Neural crest cell (in vitro differentiated cells): ENCODE data around the gene ARNT2. TPM values are rescaled to one million over a fixed set of nuclear protein-coding genes. Genes with fewer than 3 reads are reported as not detected.

Experiments used
- DNase-seq: peaks from one replicate; pipeline ENCODE4 v3.0.0; 2021; ENCODE audit warnings: low read depth, mixed read lengths, low spot score
- H3K27ac Mint-ChIP-seq: one replicate; pipeline ENCODE4 v1.8.0; 2021; ENCODE audit warnings: mild to moderate bottlenecking, mixed read lengths; ENCODE audit not compliant: unreplicated experiment
- H3K27me3 Mint-ChIP-seq: 2 replicates; pipeline ENCODE4 v1.8.0; 2021; ENCODE audit warnings: low read depth, mild to moderate bottlenecking, mixed read lengths
- H3K36me3 Mint-ChIP-seq: 2 replicates; pipeline ENCODE4 v1.8.0; 2021; ENCODE audit warnings: low read depth, mild to moderate bottlenecking, mixed read lengths
- H3K4me1 Mint-ChIP-seq: 2 replicates; pipeline ENCODE4 v1.8.0; 2021; ENCODE audit warnings: mixed read lengths
- H3K4me3 Mint-ChIP-seq: one replicate; pipeline ENCODE4 v1.8.0; 2021; ENCODE audit warnings: mild to moderate bottlenecking, mixed read lengths
- H3K9me3 Mint-ChIP-seq: 2 replicates; pipeline ENCODE4 v1.8.0; 2021; ENCODE audit warnings: mixed read lengths
- total RNA-seq: library from RNA; stranded (reverse); gene quantifications from 2 replicates; pipeline ENCODE4 v1.2.1, GENCODE V29; 2021
- TF ChIP-seq, protein P1 (sequence below): fragments of 200-600 bp; sonication (generic); conservative IDR thresholded peaks from 2 replicates; pipeline ENCODE4 v1.5.0; 2021; ENCODE audit warnings: antibody characterized with exemption, mild to moderate bottlenecking

ARNT2 gene
- total RNA-seq, 1 donor from 2014 or later = 58.3 TPM

DNA sequence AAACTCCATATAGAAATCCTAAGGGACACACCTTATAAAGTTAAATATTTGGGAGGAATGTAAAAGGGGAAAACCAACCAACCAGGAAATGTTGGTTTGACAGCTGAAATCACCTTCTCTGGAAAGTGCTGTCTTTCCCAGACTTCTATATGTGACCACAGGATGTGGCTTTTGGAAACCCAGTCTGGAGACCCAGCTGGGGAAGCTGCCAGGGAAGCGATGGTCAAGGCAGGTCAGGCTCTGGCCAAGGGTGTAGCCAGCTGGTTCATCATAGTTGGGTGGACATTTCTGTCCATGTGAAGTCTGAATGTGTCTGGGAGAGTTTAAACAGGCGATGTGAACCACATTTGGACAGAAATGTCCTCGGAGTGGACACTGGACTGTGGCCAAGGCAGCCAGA lies 73.9 kb downstream of the ARNT2 start:
- no peak for DNase-seq
- H3K9me3 Mint-ChIP-seq = peaks cover 6% of the 10 kb centered on the region
- no peak overlapping the region for H3K27ac Mint-ChIP-seq
- no peak overlapping the region for H3K4me3 Mint-ChIP-seq
- TF ChIP-seq, protein P1, sequence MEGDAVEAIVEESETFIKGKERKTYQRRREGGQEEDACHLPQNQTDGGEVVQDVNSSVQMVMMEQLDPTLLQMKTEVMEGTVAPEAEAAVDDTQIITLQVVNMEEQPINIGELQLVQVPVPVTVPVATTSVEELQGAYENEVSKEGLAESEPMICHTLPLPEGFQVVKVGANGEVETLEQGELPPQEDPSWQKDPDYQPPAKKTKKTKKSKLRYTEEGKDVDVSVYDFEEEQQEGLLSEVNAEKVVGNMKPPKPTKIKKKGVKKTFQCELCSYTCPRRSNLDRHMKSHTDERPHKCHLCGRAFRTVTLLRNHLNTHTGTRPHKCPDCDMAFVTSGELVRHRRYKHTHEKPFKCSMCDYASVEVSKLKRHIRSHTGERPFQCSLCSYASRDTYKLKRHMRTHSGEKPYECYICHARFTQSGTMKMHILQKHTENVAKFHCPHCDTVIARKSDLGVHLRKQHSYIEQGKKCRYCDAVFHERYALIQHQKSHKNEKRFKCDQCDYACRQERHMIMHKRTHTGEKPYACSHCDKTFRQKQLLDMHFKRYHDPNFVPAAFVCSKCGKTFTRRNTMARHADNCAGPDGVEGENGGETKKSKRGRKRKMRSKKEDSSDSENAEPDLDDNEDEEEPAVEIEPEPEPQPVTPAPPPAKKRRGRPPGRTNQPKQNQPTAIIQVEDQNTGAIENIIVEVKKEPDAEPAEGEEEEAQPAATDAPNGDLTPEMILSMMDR = no peak
- peaks cover 26% of the 10 kb centered on the region for H3K4me1 Mint-ChIP-seq
- H3K36me3 Mint-ChIP-seq = peaks cover 66% of the 10 kb centered on the region
- H3K27me3 Mint-ChIP-seq = no peaks in the 10 kb centered on the region

DNA sequence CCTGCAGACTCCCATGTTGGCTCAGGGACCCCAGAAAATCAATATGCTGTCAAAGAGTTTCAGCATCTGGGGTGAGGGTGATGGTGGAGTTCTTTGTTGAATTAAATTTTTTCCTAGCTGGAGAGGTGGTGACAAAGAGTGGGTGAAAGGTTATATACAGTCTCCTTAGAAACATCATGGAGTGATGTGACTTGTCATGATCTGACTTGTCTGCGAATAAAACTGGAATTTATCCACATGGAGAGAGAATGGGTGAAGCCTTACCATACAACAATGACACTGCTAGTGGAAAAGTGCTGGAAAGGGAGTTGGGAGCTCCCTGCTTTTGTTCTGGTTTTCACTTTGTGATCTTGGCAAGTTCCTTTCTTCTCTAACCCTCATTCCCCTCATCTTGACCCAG lies 75.0 kb downstream of the ARNT2 start:
- H3K27me3 Mint-ChIP-seq = no peaks in the 10 kb centered on the region
- no peak overlapping the region for H3K4me3 Mint-ChIP-seq
- peak overlapping the region; percentile 43 for H3K27ac Mint-ChIP-seq

DNA sequence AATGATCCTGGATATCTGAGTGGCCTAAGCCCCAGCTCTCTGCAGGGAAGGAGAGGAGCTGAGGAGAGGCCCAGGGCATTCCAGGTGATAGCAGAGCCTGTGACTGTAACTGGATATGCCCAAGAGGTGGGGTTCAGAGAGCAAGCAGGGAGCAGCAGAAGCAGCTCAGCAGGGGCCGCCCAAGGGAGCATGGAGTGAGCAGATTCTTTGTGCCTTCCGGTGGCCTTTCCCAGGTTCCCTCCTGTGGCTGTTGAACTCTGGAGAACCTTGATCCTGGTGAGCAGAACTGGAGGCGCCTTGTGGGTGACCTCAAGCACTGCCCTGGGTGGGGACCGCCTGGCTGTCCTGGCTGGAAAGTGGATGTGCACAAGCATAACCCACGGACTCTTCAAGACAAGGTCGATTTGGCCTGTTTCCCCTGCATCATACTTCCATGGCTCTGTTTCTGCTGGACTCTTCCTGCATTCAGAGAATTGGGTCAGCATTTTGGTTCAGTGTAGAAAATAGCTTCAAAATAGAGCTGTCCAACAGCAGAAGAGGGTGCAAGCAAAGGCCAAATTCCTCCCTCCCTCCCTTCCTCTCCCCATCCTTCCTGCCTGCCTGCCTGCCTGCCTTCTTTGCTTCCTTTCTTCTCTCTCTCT lies 76.1 kb downstream of the ARNT2 start:
- no peak for DNase-seq
- H3K36me3 Mint-ChIP-seq = peaks cover 47% of the 10 kb centered on the region
- H3K27ac Mint-ChIP-seq = peak overlapping the region; percentile 80
- no peak overlapping the region for H3K4me3 Mint-ChIP-seq
- H3K27me3 Mint-ChIP-seq = no peaks in the 10 kb centered on the region
- peaks cover 13% of the 10 kb centered on the region for H3K4me1 Mint-ChIP-seq
- TF ChIP-seq, protein P1 = no peak
- peaks cover 6% of the 10 kb centered on the region for H3K9me3 Mint-ChIP-seq

More for the DNA sequence above, 75.0 kb downstream of the ARNT2 start:
- H3K36me3 Mint-ChIP-seq = peaks cover 55% of the 10 kb centered on the region
- DNase-seq = no peak
- TF ChIP-seq, protein P1 = no peak
- peaks cover 14% of the 10 kb centered on the region for H3K4me1 Mint-ChIP-seq
- peaks cover 6% of the 10 kb centered on the region for H3K9me3 Mint-ChIP-seq

DNA sequence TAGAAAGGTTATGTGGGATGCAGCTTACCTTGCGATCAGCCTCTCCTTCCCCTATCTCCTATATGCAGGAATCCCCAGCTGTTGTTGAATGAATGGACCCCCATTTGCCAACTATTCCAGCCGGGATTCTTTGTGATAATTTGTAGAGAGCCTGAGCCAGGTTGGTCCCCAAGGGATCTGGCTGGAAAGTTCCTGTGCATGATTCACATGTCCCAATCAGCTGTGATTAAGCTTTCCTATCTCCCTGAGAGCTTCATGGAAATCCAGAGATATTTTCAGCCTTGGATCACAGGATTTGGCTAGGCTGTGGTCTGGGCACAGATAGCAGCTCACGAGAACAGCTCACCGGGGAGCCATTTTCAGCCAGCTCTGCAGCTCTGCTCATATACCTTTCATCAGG lies 76.7 kb downstream of the ARNT2 start:
- no peak for DNase-seq
- H3K27ac Mint-ChIP-seq = no peak overlapping the region

DNA sequence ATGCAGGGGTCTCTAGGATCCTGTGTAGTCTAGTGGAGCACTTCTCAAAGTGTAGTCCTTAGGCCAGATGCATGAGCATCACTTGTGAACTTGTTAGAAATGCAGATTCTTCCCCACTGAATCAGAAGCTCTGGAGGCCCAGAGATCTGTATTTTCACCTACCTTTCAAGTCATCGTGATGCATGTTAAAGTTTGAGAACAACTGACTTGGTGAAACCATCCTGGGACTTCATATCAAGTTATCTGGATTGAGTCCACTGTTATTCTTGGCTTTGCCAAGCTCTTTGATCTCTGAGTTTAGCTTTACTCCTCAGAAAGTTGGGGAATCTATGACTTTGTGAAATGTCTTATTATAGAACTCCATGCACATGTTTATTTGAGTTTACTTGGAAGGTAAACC lies 78.5 kb downstream of the ARNT2 start:
- Mint-ChIP-seq H3K27ac (peak overlapping the region; percentile 19), H3K27me3 (no peaks in the 10 kb centered on the region), H3K4me1 (peaks cover 13% of the 10 kb centered on the region), H3K9me3 (no peaks in the 10 kb centered on the region), H3K36me3 (peaks cover 30% of the 10 kb centered on the region), H3K4me3 (no peak overlapping the region)
- no peak for DNase-seq
- TF ChIP-seq, protein P1 = no peak

More for the DNA sequence above, 76.7 kb downstream of the ARNT2 start:
- peaks cover 13% of the 10 kb centered on the region for H3K4me1 Mint-ChIP-seq
- peaks cover 44% of the 10 kb centered on the region for H3K36me3 Mint-ChIP-seq
- no peaks in the 10 kb centered on the region for H3K27me3 Mint-ChIP-seq
- TF ChIP-seq, protein P1 = no peak
- H3K4me3 Mint-ChIP-seq = no peak overlapping the region
- H3K9me3 Mint-ChIP-seq = peaks cover 4% of the 10 kb centered on the region
